Body of pancreas (tissue), 4 donors: ENCODE data around the gene RIMS4.

Experiments
- CTCF ChIP-seq, 7 experiments: fragments of 450-650 bp in 4 of 7; fragments of 200-600 bp in 3 of 7; sonication (generic) in 3 of 7; IDR thresholded peaks; one replicate each; pipeline ENCODE4 v1.5.1; 2016 to 2019; ENCODE audit warnings: antibody characterized with exemption in 7 of 7
- POLR2A ChIP-seq, 3 donors: fragments of 450-650 bp; IDR thresholded peaks; one replicate each; pipeline ENCODE4 v1.6.1; 2016; ENCODE audit warnings: antibody characterized with exemption in 3 of 3, mild to moderate bottlenecking in 2 of 3

GRCh38 chr20:44809380-44810060, 826 bp downstream of the RIMS4 start:
- no peak for TF ChIP-seq CTCF (IDR thresholded peaks at IDR 0.05)
- TF ChIP-seq POLR2A (IDR thresholded peaks at IDR 0.05) = no peak
